IPS-20b (cell line): ENCODE results near the gene MESD.

Source experiments
- H3K27ac ChIP-seq: one replicate; pipeline ENCODE4 v1.5.1; 2013; ENCODE audit warnings: low read length
- H3K27me3 ChIP-seq: 2 replicates; pipeline ENCODE4 v1.6.1; 2013; ENCODE audit warnings: mild to moderate bottlenecking, low read length, inconsistent platforms; ENCODE audit not compliant: insufficient read depth
- H3K36me3 ChIP-seq: 2 replicates; pipeline ENCODE4 v1.6.1; 2013; ENCODE audit warnings: low read depth, mild to moderate bottlenecking, inconsistent platforms, low read length, moderate library complexity; ENCODE audit not compliant: insufficient read depth
- H3K4me1 ChIP-seq: 2 replicates; pipeline ENCODE4 v1.6.1; 2013; ENCODE audit warnings: mild to moderate bottlenecking, control low read depth, inconsistent platforms, low read length, moderate library complexity; ENCODE audit not compliant: insufficient read depth
- H3K4me3 ChIP-seq: 2 replicates; pipeline ENCODE4 v1.5.1; 2013; ENCODE audit warnings: mild to moderate bottlenecking, low read length, inconsistent platforms
- H3K9ac ChIP-seq: 2 replicates; pipeline ENCODE4 v1.6.1; 2013; ENCODE audit warnings: low read depth, mild to moderate bottlenecking, inconsistent platforms, low read length, moderate library complexity
- H3K9me3 ChIP-seq: 2 replicates; pipeline ENCODE4 v1.6.1; 2013; ENCODE audit warnings: mild to moderate bottlenecking, low read depth, low read length, inconsistent platforms; ENCODE audit not compliant: insufficient read depth

The MESD gene

DNA sequence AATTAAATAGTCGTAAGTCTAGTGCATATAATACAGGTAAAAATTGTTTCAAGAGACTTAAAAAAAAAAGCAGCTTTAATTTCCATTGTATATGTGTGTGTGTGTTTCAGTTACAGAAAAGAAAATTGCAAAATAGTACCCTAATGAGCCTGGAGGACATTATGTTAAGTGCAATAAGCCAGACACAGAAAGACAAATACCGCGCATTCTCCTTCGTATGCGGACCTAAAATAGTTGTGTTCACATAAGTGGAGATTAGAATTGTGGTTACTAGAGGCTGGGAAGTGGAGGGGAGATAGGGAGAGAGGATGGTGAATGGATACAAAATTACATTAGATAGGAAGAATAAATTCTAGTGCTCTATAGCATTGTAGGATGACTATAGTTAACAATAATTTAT is 3.6 kb downstream of the MESD start:
- H3K4me3 ChIP-seq: no peak overlapping the region
- H3K36me3 ChIP-seq: peaks cover 9% of the 10 kb centered on the region; the same call in 1 of the 2 replicates
- H3K9ac ChIP-seq: no peak overlapping the region
- no peaks in the 10 kb centered on the region for H3K27me3 ChIP-seq
- H3K4me1 ChIP-seq: peaks cover 20% of the 10 kb centered on the region
- H3K9me3 ChIP-seq: no peaks in the 10 kb centered on the region
- H3K27ac ChIP-seq: no peak overlapping the region

DNA sequence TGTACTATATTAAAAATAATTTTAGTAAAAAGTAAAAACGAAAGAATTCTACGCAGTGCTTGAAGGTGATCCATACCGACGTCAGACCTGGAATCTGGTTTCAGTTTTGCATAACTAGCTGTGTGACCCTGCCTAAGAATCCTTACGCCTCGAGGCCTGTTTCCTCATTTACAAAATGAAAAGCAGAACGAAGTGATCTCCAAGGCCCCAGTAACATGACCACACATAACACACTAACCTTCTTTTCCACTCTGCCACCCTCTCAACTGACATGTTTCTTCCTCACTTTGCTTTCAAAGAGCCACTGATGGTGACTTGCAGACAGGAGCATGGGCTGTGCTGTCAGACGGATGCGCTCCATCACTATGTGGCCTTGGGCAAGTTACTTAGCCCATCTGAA is 4.8 kb downstream of the MESD start:
- Histone ChIP-seq H3K4me3 (no peak overlapping the region), H3K9ac (no peak overlapping the region), H3K36me3 (peaks cover 17% of the 10 kb centered on the region), H3K4me1 (peaks cover 16% of the 10 kb centered on the region), H3K9me3 (no peaks in the 10 kb centered on the region), H3K27me3 (no peaks in the 10 kb centered on the region), H3K27ac (no peak overlapping the region)

DNA sequence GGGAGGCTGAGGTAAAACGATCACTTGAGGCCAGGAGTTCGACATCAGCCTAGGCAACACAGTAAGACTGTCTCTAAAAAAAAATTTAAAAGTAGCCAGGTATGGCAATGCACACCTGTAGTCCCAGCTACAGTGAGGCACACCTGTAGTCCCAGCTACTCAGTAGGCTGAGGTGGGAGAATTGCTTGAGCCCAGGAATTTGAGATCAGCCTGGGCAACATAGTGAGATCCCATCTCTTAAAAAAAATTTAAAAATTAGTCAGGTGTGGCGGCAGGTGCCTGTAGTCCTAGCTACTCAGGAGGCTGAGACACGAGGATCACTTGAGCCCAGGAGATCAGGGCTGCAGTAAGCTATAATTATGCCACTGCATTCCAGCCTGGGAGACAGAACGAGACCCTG is 6.8 kb downstream of the MESD start:
- Histone ChIP-seq H3K27ac (no peak overlapping the region), H3K4me1 (peaks cover 20% of the 10 kb centered on the region), H3K9me3 (no peaks in the 10 kb centered on the region), H3K36me3 (peaks cover 37% of the 10 kb centered on the region), H3K9ac (no peak overlapping the region), H3K4me3 (no peak overlapping the region), H3K27me3 (no peaks in the 10 kb centered on the region)

DNA sequence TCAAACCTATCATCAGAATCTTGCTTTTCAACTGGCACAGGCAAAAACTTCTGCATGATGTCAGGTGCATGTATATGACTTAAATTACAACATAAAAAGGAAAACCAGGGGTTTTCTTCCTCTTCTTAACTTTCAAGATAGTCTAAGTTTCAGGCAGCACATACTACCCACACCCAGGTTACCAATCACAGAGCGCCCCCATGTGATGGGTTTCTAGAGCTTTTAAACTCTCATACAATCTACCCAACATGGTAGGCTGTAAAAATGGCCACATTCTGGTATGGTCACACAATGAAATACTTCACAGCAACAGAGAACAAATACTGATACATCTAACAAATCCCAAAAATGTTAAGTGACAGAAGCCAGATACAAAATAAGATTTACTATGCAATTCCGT is 7.4 kb downstream of the MESD start:
- H3K9ac ChIP-seq: no peak overlapping the region
- H3K9me3 ChIP-seq: no peaks in the 10 kb centered on the region
- H3K27ac ChIP-seq: no peak overlapping the region
- H3K4me3 ChIP-seq: no peak overlapping the region
- peaks cover 41% of the 10 kb centered on the region for H3K36me3 ChIP-seq
- no peaks in the 10 kb centered on the region for H3K27me3 ChIP-seq
- H3K4me1 ChIP-seq: peaks cover 20% of the 10 kb centered on the region

DNA sequence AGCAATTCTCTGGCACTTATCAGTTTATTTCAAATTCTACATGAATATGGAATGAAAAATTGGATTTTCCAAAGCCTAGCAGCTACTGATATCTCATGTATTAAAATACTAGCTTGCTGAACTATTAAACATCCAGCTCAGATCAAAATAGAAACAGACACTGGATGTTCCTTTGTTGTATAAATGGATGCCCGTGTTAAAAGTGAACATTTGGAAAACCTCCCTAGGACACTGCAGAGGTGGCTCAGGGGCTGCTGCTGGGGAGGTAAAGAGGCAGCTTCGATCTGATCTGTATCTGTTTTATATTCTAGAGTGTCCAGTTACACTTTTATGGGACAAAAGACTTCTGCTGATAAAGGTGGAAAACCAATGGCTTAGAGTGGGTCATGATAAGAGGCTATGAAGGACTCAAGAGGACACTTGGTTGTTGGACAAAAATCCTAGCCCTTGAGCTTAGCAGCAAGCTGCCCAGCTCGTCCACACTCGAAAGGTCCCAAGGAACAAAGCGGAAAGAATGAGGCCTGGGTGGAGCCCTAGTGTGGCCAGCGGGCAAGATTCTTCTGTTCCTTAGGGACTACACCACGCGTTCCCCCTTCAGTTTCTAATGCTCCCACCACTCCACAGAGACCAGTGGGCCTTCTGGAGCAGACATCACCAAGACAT is 9.9 kb downstream of the MESD start:
- H3K9ac ChIP-seq: no peak overlapping the region
- H3K36me3 ChIP-seq: peaks cover 51% of the 10 kb centered on the region
- peaks cover 10% of the 10 kb centered on the region for H3K4me1 ChIP-seq
- H3K4me3 ChIP-seq: no peak overlapping the region
- no peaks in the 10 kb centered on the region for H3K9me3 ChIP-seq
- no peaks in the 10 kb centered on the region for H3K27me3 ChIP-seq
- no peak overlapping the region for H3K27ac ChIP-seq

DNA sequence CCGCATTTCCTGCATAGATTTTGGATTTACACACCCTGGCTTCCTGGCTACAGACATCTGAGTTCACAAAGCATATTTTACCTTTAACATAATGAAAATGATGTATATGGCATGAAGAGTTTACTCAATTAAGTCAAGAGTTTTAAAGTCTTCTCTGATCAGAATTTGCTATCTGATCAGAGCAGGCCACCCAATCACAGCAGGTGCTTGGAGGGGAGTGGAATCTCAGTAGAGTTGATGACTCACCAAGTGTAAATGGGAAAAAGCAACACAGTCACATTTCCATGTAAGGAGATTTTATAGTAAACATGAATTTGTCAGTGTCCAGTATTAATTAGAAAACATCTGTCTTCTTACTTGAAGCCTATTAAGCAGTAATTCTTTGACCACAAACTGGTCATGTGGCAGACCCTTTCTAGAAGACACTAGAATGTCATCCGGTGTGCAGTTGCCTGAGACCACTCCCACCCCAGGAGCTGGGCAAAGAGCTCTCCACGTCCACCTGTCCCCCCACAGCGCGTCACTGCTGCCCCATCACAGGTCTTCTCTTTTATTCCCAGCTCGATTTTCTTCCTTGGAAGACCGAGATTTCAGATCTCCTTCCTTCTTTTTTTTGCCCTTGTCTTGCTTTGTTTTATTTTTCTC is 10.8 kb downstream of the MESD start:
- Histone ChIP-seq H3K9me3 (no peaks in the 10 kb centered on the region), H3K27me3 (no peaks in the 10 kb centered on the region), H3K27ac (no peak overlapping the region), H3K9ac (no peak overlapping the region), H3K4me3 (no peak overlapping the region), H3K36me3 (peaks cover 51% of the 10 kb centered on the region), H3K4me1 (peaks cover 10% of the 10 kb centered on the region)

DNA sequence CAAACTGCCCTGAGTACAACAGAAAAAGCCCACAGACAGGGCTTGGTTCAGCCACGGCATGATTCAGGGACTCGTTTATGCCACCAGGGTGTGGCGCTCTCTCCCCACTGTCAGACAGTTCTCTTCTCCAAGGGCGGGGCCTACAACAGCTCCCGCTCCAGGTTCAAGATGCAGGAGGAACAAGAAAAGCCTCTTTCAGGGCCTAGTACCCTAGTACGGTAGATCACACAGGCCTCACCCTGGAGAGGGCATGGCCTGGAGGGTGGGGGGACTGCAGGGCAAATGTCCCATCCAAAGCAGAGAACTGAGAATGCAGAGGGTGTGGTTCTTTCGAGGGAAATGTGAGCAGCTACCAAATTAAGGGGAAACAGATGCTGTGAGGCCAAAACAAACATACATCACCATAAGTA is 12.0 kb downstream of the MESD start:
- H3K4me1 ChIP-seq: peaks cover 10% of the 10 kb centered on the region
- no peaks in the 10 kb centered on the region for H3K9me3 ChIP-seq
- H3K27ac ChIP-seq: no peak overlapping the region
- peaks cover 50% of the 10 kb centered on the region for H3K36me3 ChIP-seq
- no peak overlapping the region for H3K4me3 ChIP-seq
- H3K27me3 ChIP-seq: no peaks in the 10 kb centered on the region
- no peak overlapping the region for H3K9ac ChIP-seq

DNA sequence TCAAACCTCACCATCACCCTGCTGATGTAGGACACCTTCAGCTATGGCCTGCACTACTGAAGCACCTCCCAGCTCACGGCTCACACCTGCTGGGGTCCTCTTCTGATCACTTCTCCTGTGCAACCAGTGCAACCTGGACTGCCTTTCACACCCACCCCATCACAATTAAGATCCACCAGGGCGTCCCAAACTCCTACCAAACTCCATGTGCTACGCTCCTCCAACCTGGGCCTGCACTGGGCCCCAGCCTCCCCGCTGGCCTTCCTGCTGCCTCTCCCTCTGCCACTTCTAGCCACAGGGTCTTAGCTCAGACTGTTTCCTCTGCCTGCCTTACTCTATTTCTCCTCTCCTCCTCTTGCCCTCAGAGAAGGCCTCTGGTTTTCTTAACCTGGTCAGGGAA is 12.8 kb downstream of the MESD start:
- peaks cover 42% of the 10 kb centered on the region for H3K36me3 ChIP-seq
- no peaks in the 10 kb centered on the region for H3K27me3 ChIP-seq
- H3K4me3 ChIP-seq: no peak overlapping the region
- H3K27ac ChIP-seq: no peak overlapping the region
- H3K9me3 ChIP-seq: no peaks in the 10 kb centered on the region
- no peak overlapping the region for H3K9ac ChIP-seq
- peaks cover 10% of the 10 kb centered on the region for H3K4me1 ChIP-seq

DNA sequence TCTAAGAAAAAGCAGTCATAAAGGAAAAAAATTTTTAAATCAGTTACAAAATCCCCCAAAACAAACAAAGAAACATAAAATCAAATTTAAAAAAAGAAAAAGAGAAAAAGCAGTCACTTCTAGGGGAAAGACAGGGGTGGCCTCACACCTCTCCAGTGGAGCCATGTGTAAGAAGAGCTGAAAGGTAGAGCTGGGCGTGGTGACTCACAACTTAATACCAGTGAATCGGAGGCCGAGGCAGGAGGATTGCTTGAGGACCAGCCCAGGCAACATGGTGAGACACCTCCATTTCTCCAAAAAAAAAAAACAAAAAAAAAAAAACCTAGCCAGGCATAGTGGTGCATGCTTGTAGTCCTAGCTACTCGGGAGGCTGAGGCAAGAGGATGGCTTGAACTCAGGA is 14.7 kb downstream of the MESD start:
- no peaks in the 10 kb centered on the region for H3K9me3 ChIP-seq
- no peak overlapping the region for H3K4me3 ChIP-seq
- no peaks in the 10 kb centered on the region for H3K27me3 ChIP-seq
- peaks cover 21% of the 10 kb centered on the region for H3K4me1 ChIP-seq
- H3K9ac ChIP-seq: no peak overlapping the region
- no peak overlapping the region for H3K27ac ChIP-seq
- peaks cover 34% of the 10 kb centered on the region for H3K36me3 ChIP-seq

DNA sequence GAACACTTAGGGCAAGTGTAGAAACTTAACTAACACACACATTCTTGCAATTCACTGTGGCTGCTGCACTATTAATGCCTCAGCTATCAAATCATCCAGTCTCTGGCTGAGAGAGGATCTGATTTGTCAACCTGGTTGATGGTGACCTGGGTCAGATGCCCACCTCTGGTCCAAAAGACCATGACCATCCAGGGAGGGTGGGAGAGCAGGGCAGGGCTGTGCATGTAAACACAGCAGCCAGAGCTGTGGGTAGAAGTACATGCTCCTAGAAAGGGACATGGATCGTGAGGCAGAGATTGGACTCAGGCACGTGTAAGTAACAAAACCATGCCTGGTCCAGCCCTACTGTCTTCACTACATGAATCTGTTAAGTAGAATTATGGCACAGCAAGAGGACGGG is 17.3 kb downstream of the MESD start:
- Histone ChIP-seq H3K27ac (no peak overlapping the region), H3K27me3 (no peaks in the 10 kb centered on the region), H3K9ac (no peak overlapping the region), H3K4me3 (no peak overlapping the region), H3K4me1 (peaks cover 22% of the 10 kb centered on the region), H3K36me3 (peaks cover 23% of the 10 kb centered on the region; the same call in 1 of the 2 replicates), H3K9me3 (no peaks in the 10 kb centered on the region)

DNA sequence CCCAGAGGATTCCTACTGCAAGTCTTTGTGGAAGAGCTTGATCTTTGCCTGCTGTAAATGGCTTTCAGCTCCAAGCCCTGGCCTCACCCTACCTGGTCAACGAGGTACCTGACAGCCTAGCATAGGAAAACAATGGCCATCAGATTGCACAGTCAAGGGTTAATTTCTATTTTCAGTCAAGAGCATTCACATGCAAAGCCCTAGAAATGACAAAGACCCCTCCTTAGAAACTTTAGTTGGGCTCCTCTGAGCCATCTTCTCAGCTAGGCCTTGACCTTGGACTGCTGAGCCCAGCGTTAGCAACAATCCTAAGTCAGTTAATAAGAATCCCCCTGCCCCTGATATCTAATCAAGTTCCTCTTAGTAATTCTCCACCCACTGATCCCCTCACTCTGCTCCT is 18.5 kb downstream of the MESD start:
- no peak overlapping the region for H3K27ac ChIP-seq
- H3K4me3 ChIP-seq: no peak overlapping the region
- H3K9ac ChIP-seq: no peak overlapping the region
- peaks cover 13% of the 10 kb centered on the region; the same call in 1 of the 2 replicates for H3K36me3 ChIP-seq
- no peaks in the 10 kb centered on the region for H3K9me3 ChIP-seq
- H3K4me1 ChIP-seq: peaks cover 23% of the 10 kb centered on the region
- no peaks in the 10 kb centered on the region for H3K27me3 ChIP-seq

DNA sequence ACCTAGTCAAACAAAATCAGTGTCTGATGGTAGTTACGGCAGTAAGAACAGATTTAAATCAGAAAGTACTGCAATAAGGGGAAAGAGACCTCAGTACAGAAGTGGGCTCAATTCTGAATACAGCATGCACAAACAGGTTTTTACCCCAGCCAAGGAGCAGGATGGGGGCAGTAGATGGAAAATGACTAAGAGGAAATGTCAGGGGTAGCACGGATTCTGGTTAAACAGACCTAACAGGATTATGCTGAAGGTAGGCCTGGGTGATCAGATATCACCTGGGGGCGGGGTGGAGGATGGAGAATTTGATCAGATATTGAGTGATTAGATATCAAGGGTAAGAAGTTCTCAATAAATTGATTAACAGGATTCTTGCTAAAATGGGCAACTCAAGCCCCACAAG is 19.0 kb downstream of the MESD start:
- Histone ChIP-seq H3K9me3 (no peaks in the 10 kb centered on the region), H3K4me3 (no peak overlapping the region), H3K27ac (no peak overlapping the region), H3K9ac (no peak overlapping the region), H3K27me3 (no peaks in the 10 kb centered on the region), H3K36me3 (peaks cover 13% of the 10 kb centered on the region; the same call in 1 of the 2 replicates), H3K4me1 (peaks cover 23% of the 10 kb centered on the region)
